ENCODE results near the gene E2F3.

DNA sequence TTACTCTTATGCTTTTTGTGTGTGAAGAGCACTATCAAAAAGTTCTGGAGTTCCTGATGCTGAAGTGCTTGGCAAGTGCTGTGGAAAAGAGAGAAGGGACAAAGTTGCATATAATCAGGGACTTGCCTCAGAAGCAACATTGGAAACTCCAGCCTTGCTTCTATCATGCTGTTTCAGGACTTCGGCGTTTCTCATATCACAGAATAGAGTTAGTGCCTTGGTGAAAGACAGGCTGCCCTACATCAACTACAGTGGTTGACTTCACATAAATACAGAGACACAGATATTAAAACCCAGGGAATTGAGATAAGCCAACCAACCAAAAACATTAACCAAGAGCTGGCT lies 96.3 kb downstream of the E2F3 start:
- TF ChIP-seq, protein P1, sequence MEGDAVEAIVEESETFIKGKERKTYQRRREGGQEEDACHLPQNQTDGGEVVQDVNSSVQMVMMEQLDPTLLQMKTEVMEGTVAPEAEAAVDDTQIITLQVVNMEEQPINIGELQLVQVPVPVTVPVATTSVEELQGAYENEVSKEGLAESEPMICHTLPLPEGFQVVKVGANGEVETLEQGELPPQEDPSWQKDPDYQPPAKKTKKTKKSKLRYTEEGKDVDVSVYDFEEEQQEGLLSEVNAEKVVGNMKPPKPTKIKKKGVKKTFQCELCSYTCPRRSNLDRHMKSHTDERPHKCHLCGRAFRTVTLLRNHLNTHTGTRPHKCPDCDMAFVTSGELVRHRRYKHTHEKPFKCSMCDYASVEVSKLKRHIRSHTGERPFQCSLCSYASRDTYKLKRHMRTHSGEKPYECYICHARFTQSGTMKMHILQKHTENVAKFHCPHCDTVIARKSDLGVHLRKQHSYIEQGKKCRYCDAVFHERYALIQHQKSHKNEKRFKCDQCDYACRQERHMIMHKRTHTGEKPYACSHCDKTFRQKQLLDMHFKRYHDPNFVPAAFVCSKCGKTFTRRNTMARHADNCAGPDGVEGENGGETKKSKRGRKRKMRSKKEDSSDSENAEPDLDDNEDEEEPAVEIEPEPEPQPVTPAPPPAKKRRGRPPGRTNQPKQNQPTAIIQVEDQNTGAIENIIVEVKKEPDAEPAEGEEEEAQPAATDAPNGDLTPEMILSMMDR (IDR thresholded peaks at IDR 0.05): no peak
- TF ChIP-seq CBFB (CRISPR knock-in tag; IDR thresholded peaks at IDR 0.05; ENCODE audit: low read depth) (no peak), NR3C1 (CRISPR knock-in tag; conservative IDR thresholded peaks at IDR 0.05; ENCODE audit: low read depth) (no peak), ZNF263 (CRISPR knock-in tag; IDR thresholded peaks at IDR 0.05; ENCODE audit: low read depth) (no peak), GABPB1 (CRISPR knock-in tag; IDR thresholded peaks at IDR 0.05) (no peak), NFYB (CRISPR knock-in tag; conservative IDR thresholded peaks at IDR 0.05; ENCODE audit: low read depth) (no peak)
- TF ChIP-seq, protein P2, sequence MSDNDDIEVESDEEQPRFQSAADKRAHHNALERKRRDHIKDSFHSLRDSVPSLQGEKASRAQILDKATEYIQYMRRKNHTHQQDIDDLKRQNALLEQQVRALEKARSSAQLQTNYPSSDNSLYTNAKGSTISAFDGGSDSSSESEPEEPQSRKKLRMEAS (CRISPR knock-in tag; IDR thresholded peaks at IDR 0.05): no peak
- TF ChIP-seq, protein P3, sequence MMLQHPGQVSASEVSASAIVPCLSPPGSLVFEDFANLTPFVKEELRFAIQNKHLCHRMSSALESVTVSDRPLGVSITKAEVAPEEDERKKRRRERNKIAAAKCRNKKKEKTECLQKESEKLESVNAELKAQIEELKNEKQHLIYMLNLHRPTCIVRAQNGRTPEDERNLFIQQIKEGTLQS (CRISPR knock-in tag; conservative IDR thresholded peaks at IDR 0.05): no peak
- TF ChIP-seq, protein P4, sequence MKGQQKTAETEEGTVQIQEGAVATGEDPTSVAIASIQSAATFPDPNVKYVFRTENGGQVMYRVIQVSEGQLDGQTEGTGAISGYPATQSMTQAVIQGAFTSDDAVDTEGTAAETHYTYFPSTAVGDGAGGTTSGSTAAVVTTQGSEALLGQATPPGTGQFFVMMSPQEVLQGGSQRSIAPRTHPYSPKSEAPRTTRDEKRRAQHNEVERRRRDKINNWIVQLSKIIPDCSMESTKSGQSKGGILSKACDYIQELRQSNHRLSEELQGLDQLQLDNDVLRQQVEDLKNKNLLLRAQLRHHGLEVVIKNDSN (CRISPR knock-in tag; IDR thresholded peaks at IDR 0.05): no peak

Data from WTC11 (cell line).